ENCODE data around the gene PRKD1.

- TF ChIP-seq, protein P1, sequence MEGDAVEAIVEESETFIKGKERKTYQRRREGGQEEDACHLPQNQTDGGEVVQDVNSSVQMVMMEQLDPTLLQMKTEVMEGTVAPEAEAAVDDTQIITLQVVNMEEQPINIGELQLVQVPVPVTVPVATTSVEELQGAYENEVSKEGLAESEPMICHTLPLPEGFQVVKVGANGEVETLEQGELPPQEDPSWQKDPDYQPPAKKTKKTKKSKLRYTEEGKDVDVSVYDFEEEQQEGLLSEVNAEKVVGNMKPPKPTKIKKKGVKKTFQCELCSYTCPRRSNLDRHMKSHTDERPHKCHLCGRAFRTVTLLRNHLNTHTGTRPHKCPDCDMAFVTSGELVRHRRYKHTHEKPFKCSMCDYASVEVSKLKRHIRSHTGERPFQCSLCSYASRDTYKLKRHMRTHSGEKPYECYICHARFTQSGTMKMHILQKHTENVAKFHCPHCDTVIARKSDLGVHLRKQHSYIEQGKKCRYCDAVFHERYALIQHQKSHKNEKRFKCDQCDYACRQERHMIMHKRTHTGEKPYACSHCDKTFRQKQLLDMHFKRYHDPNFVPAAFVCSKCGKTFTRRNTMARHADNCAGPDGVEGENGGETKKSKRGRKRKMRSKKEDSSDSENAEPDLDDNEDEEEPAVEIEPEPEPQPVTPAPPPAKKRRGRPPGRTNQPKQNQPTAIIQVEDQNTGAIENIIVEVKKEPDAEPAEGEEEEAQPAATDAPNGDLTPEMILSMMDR (IDR thresholded peaks at IDR 0.05), result no peak
- no peak for TF ChIP-seq POLR2A (IDR thresholded peaks at IDR 0.05)
These were observed 252.9 kb downstream of the PRKD1 start for GRCh38 chr14:29674566-29675285.
